ENCODE results near the gene P2RY11. TPM values are rescaled to one million over a fixed set of nuclear protein-coding genes. Genes with fewer than 3 reads are reported as not detected.

The P2RY11 gene
- total RNA-seq, 1 experiment from 2014 or later: 60.6 TPM

DNA sequence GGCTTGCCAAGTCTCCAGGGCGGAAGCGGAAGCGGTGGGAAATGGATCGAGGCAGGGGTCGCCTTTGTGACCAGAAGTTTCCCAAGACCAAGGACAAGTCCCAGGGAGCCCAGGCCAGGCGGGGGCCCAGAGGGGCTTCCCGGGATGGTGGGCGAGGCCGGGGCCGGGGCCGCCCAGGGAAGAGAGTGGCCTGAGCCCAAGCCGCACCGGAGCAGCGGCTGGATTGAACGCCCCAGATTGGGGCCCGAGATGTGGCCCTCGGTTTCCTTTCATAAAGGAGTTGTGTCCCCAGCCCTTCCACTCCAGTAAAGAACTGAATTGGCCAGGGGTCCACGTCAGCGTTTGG, 548 bp upstream of the P2RY11 start:
- Histone ChIP-seq H2AK5ac (ENCODE audit: insufficient read length, low read length) (no peak overlapping the region), H2BK15ac (ENCODE audit: low read depth, low read length) (no peak overlapping the region), H3K4me2 (ENCODE audit: insufficient read depth, insufficient read length, low read length) (no peak overlapping the region), H3K23ac (ENCODE audit: insufficient read length, low read depth, low read length) (no peak overlapping the region), H4K20me1 (ENCODE audit: control insufficient read depth, insufficient read depth, insufficient read length) (no peaks in the 10 kb centered on the region), H2BK12ac (ENCODE audit: insufficient read length, low read depth, low read length) (no peak overlapping the region), H3T11ph (ENCODE audit: low read length) (no peak overlapping the region), H3K4me1 (ENCODE audit: insufficient read depth, low read length) (no peaks in the 10 kb centered on the region; the same call in 1 of the 2 replicates), H2AFZ (ENCODE audit: low read length) (no peak overlapping the region), H3K14ac (ENCODE audit: insufficient read depth, low read length) (no peak overlapping the region), H3K23me2 (ENCODE audit: insufficient read length, low read depth, low read length, poor library complexity, severe bottlenecking) (peaks cover 7% of the 10 kb centered on the region), H4K8ac (replicated peaks; ENCODE audit: insufficient read length, low read depth, low read length) (no peak overlapping the region), H3K27me3 (ENCODE audit: insufficient read depth, low read length) (no peaks in the 10 kb centered on the region), H2BK120ac (ENCODE audit: low read depth, low read length, poor library complexity, severe bottlenecking) (no peak overlapping the region), H3K27ac (ENCODE audit: insufficient read length, low read depth, low read length) (no peak overlapping the region), H3K9ac (ENCODE audit: extremely low read depth, insufficient read length, low read length) (no peak overlapping the region), H3K79me1 (ENCODE audit: insufficient read depth, low read depth, low read length, poor library complexity, severe bottlenecking) (no peaks in the 10 kb centered on the region), H2BK20ac (ENCODE audit: low read depth, low read length, poor library complexity, severe bottlenecking) (no peak overlapping the region), H3K18ac (ENCODE audit: insufficient read length, low read depth, low read length) (no peak overlapping the region), H4K91ac (ENCODE audit: insufficient read length, low read depth, low read length) (no peak overlapping the region), H4K5ac (ENCODE audit: insufficient read length, low read depth, low read length) (no peak overlapping the region), H3K9me3 (ENCODE audit: control insufficient read depth, low read depth, low read length) (no peaks in the 10 kb centered on the region), H3K79me2 (ENCODE audit: insufficient read depth, low read length) (peaks cover 7% of the 10 kb centered on the region; the same call in 1 of the 2 replicates), H3K56ac (ENCODE audit: insufficient read length, low read depth, low read length) (no peak overlapping the region), H3K4ac (ENCODE audit: low read depth, low read length) (no peak overlapping the region), H2BK5ac (ENCODE audit: insufficient read length, low read length) (no peak overlapping the region)
- DNase-seq: no peak
- H3K27me3 Mint-ChIP-seq (ENCODE audit: low read depth): no peaks in the 10 kb centered on the region; the same call in none of the 2 replicates
- TF ChIP-seq, protein P1, sequence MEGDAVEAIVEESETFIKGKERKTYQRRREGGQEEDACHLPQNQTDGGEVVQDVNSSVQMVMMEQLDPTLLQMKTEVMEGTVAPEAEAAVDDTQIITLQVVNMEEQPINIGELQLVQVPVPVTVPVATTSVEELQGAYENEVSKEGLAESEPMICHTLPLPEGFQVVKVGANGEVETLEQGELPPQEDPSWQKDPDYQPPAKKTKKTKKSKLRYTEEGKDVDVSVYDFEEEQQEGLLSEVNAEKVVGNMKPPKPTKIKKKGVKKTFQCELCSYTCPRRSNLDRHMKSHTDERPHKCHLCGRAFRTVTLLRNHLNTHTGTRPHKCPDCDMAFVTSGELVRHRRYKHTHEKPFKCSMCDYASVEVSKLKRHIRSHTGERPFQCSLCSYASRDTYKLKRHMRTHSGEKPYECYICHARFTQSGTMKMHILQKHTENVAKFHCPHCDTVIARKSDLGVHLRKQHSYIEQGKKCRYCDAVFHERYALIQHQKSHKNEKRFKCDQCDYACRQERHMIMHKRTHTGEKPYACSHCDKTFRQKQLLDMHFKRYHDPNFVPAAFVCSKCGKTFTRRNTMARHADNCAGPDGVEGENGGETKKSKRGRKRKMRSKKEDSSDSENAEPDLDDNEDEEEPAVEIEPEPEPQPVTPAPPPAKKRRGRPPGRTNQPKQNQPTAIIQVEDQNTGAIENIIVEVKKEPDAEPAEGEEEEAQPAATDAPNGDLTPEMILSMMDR (conservative IDR thresholded peaks at IDR 0.05): no peak
- no CpG with 5 or more reads among the region's 19 CpGs for WGBS (ENCODE audit: extremely low coverage, insufficient read length, low lambda C conversion rate)
- peak overlapping the region in 1 of 3 experiments; percentile 44; a peak in 1 of 7 replicates for H3K27ac Mint-ChIP-seq
- no peaks in the 10 kb centered on the region; a peak in 1 of 5 replicates for H3K9me3 Mint-ChIP-seq
- peaks cover 7 to 14% of the 10 kb centered on the region in 2 experiments for H3K4me1 Mint-ChIP-seq
- H3K36me3 Mint-ChIP-seq (ENCODE audit: insufficient read depth in 1 of 3, low read depth in 3 of 3): peaks cover 35 to 74% (median 57%) of the 10 kb centered on the region in 3 experiments
- H3K4me3 Mint-ChIP-seq: no peak overlapping the region
